Measurements from ENCODE around the gene GP1BA. TPM values are rescaled to one million over a fixed set of nuclear protein-coding genes. Genes with fewer than 3 reads are reported as not detected.

The GP1BA gene
- total RNA-seq, 1 experiment from 2014 or later, result not detected

DNA sequence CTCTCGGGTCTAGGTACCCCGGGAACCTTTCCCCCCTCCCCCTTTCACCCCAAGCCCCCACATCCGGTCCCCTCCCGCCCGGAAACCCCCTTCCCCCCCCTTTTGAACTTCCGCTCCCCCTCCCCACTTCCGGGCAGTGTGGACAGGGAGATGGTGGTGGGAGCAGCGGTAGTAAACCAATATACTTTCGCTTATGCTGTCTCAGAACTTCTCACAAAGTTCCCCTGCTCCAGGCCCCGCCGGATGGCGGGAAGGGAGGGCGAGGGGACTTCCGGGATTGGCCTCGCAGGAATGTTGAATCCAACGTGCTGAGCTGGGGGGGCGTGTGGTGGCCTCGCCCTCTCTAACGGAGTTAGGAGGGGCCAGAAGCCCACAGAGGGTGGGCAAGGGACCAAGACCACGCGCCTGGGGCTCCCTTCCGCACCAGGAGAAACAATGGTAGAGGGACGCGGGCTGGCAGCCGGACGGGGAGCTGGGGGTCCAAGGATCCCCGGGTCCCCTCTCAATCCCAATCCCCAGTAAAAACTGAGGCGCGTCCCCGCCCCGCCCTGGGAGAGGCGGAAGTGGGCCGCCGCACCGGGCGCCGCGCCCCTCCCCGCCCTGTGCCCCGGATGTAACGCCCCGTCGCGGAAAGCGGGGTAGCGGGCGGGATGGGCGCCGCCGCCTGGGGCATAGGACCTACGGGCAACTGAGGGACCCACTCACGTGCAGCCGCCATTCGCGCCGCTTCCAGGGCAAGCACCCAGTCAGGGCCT, 15.5 kb downstream of the GP1BA start:
- ChIA-PET CTCF (interaction anchor here (0.6 kb wide), 3 partner anchors 20 to 556 kb away, joined by 3 to 4 read pairs (median 3); partner anchors contain the start of gene SPAG7), POLR2A (interaction anchor here (0.6 to 21.5 kb wide), 18 partner anchors 8 to 244 kb away, joined by 3 to 639 read pairs (median 4); partner anchors contain the start of genes CAMTA2, CHRNE, INCA1 and KIF1C)
- TF ChIP-seq, protein P1, sequence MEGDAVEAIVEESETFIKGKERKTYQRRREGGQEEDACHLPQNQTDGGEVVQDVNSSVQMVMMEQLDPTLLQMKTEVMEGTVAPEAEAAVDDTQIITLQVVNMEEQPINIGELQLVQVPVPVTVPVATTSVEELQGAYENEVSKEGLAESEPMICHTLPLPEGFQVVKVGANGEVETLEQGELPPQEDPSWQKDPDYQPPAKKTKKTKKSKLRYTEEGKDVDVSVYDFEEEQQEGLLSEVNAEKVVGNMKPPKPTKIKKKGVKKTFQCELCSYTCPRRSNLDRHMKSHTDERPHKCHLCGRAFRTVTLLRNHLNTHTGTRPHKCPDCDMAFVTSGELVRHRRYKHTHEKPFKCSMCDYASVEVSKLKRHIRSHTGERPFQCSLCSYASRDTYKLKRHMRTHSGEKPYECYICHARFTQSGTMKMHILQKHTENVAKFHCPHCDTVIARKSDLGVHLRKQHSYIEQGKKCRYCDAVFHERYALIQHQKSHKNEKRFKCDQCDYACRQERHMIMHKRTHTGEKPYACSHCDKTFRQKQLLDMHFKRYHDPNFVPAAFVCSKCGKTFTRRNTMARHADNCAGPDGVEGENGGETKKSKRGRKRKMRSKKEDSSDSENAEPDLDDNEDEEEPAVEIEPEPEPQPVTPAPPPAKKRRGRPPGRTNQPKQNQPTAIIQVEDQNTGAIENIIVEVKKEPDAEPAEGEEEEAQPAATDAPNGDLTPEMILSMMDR (IDR thresholded peaks at IDR 0.05; ENCODE audit: unreplicated experiment), result no peak
- H3K4me3 Mint-ChIP-seq (ENCODE audit: unreplicated experiment), result peak overlapping the region; percentile 74
- H3K9me3 Mint-ChIP-seq (ENCODE audit: unreplicated experiment), result no peaks in the 10 kb centered on the region
- H3K36me3 Mint-ChIP-seq (ENCODE audit: insufficient read depth, unreplicated experiment), result peaks cover 56% of the 10 kb centered on the region
- intact Hi-C loops (cut with micrococcal nuclease), result no loop called here
- H3K4me1 Mint-ChIP-seq (ENCODE audit: insufficient read depth, unreplicated experiment), result peaks cover 51% of the 10 kb centered on the region
- H3K27ac Mint-ChIP-seq (ENCODE audit: low read depth, unreplicated experiment), result peak overlapping the region; percentile 93
- H3K27me3 Mint-ChIP-seq (ENCODE audit: insufficient read depth, unreplicated experiment), result no peaks in the 10 kb centered on the region
- BruUV-seq (replicated peaks), result no TSS peak
- peak; percentile 35 for DNase-seq (ENCODE audit: unreplicated experiment)

DNA sequence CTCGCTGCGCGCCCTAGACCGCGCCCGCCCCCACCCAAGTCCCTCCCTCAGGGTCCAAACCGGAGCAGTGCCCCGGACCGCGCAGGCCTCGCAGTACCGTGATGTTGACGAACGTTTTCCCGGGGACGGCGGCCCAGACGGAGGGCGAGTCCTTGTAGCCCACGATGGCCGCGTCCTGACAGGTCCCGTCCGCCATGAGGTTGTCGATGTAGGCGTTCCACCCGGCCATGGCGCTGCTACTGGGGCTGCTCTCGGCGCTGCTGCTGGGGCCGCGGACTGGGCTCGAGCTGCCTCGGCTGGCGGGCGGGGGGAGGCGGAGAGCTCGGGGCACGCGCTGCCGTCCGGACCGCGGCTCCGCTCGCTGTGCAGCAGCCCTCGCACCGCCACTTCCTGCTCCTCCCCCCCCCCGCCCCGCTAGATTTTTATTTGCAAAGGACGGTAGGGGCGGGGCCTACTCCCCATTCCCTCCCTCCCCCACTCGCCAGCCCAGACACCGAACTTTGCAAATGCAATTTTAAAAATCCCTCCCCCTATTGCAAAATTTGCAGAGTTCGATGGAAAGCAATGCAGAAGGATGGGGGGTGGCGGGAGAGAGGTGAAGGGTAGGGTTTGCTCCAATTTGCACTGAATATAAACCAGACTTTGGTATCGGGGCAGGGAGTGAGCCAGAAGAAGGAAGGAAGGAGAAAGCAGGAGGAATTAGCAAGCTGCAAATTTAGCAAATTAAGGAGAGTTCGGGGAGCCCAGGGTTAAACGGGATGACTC, 16.3 kb downstream of the GP1BA start, which contains the start of gene PFN1:
Gene PFN1 (minus strand): TSS at position 365 of the 765 bp plus-strand sequence. CDS start 136 bp downstream, at position 229.
- BruUV-seq (replicated peaks), result no TSS peak
- peak; percentile 93 for DNase-seq (ENCODE audit: unreplicated experiment)
- peaks cover 44% of the 10 kb centered on the region for H3K4me1 Mint-ChIP-seq (ENCODE audit: insufficient read depth, unreplicated experiment)
- TF ChIP-seq, protein P1 (IDR thresholded peaks at IDR 0.05; ENCODE audit: unreplicated experiment), result no peak
- peak within 1 kb of the TSS; percentile 74 for H3K4me3 Mint-ChIP-seq (ENCODE audit: unreplicated experiment)
- H3K27me3 Mint-ChIP-seq (ENCODE audit: insufficient read depth, unreplicated experiment), result no peaks in the 10 kb centered on the region
- peak within 1 kb of the TSS; percentile 93 for H3K27ac Mint-ChIP-seq (ENCODE audit: low read depth, unreplicated experiment)
- CTCF ChIA-PET, result interaction anchor here (0.6 to 1.3 kb wide), 4 partner anchors 8 to 556 kb away, joined by 3 to 4 read pairs (median 3); partner anchors contain the start of genes RNF167, SLC25A11 and SPAG7
- H3K9me3 Mint-ChIP-seq (ENCODE audit: unreplicated experiment), result no peaks in the 10 kb centered on the region
- H3K36me3 Mint-ChIP-seq (ENCODE audit: insufficient read depth, unreplicated experiment), result peaks cover 50% of the 10 kb centered on the region
- POLR2A ChIA-PET, result interaction anchor here (0.6 to 21.5 kb wide), 21 partner anchors 8 to 245 kb away, joined by 3 to 639 read pairs (median 3); partner anchors contain the start of genes CAMTA2, CHRNE, INCA1 and KIF1C
- intact Hi-C loops (cut with micrococcal nuclease), result no loop called here

DNA sequence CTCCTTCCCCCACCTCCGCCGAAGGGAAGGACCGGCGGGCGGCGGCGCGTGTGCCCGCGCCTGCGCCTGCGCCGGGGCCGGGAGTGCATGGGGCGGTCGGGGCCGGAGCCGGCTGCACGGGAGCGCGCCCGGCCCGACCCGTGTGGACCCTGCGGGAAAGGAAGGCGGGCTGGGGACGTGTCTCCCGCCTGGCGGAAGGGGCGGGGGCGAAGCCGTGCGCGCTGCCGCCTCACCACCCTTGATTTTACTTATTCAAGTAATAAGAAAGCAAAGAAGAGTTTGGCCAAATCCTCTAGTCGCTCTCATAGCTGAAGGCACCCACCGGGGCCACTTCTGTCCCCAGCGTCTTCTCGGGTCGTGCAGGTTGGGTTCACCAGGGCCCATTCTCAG, 16.8 kb downstream of the GP1BA start:
- Mint-ChIP-seq H3K4me1 (ENCODE audit: insufficient read depth, unreplicated experiment) (peaks cover 42% of the 10 kb centered on the region), H3K27me3 (ENCODE audit: insufficient read depth, unreplicated experiment) (no peaks in the 10 kb centered on the region), H3K4me3 (ENCODE audit: unreplicated experiment) (peak overlapping the region; percentile 74), H3K36me3 (ENCODE audit: insufficient read depth, unreplicated experiment) (peaks cover 45% of the 10 kb centered on the region), H3K9me3 (ENCODE audit: unreplicated experiment) (no peaks in the 10 kb centered on the region), H3K27ac (ENCODE audit: low read depth, unreplicated experiment) (peak overlapping the region; percentile 24)
- CTCF ChIA-PET, result interaction anchor here (1.3 kb wide), 1 partner anchor 9 kb away, joined by 3 read pairs; the partner anchor contains the start of genes RNF167 and SLC25A11
- POLR2A ChIA-PET, result interaction anchor here (0.6 to 21.5 kb wide), 17 partner anchors 8 to 246 kb away, joined by 3 to 639 read pairs (median 4); partner anchors contain the start of genes CAMTA2, CHRNE, INCA1 and KIF1C
- intact Hi-C loops (cut with micrococcal nuclease), result loop anchor here (1.0 kb wide), 1 partner anchor 20 kb away; no protein-coding TSS in a partner anchor
- BruUV-seq (replicated peaks), result no TSS peak
- peak; percentile 90 for DNase-seq (ENCODE audit: unreplicated experiment)
- TF ChIP-seq, protein P1 (IDR thresholded peaks at IDR 0.05; ENCODE audit: unreplicated experiment), result no peak

All from MCF 10A (cell line).